Peyer's patch (tissue), 4 donors: ENCODE measurements around the gene TADA2B. TPM values are rescaled to one million over a fixed set of nuclear protein-coding genes. Genes with fewer than 3 reads are reported as not detected.

Experiments
- DNase-seq, 3 donors: peaks; one replicate each; pipeline ENCODE4 v3.0.0-alpha.2; 2017 to 2019
- H3K27ac ChIP-seq, 4 donors: fragments of 200-600 bp; sonication (generic); one replicate each; pipeline ENCODE4 v1.5.1; 2016 to 2019
- H3K27me3 ChIP-seq, 2 donors: fragments of 200-600 bp; sonication (generic); one replicate each; pipeline ENCODE4 v1.5.1; 2019
- H3K36me3 ChIP-seq, 3 donors: fragments of 200-600 bp; sonication (generic); one replicate each; pipeline ENCODE4 v1.5.1; 2016 to 2019
- H3K4me1 ChIP-seq, 4 donors: fragments of 200-600 bp; sonication (generic); one replicate each; pipeline ENCODE4 v1.5.1; 2016 to 2019
- H3K4me3 ChIP-seq, 4 donors: fragments of 200-600 bp; sonication (generic); 1 replicate in 3 of 4; 2 replicates in 1 of 4; pipeline ENCODE4 v1.5.1; 2016 to 2019; ENCODE audit warnings: mild to moderate bottlenecking in 1 of 4
- H3K9me3 ChIP-seq, 4 donors: fragments of 200-600 bp; sonication (generic); one replicate each; pipeline ENCODE4 v1.5.1; 2016 to 2019; ENCODE audit warnings: mild to moderate bottlenecking in 1 of 4
- POLR2A ChIP-seq, 2 donors: fragments of 450-650 bp; IDR thresholded peaks; one replicate each; pipeline ENCODE4 v1.5.1; 2017; ENCODE audit warnings: antibody characterized with exemption in 2 of 2, mild to moderate bottlenecking in 2 of 2, moderate library complexity in 2 of 2
- total RNA-seq, 4 donors: library from RNA; depleted of rRNA; stranded (reverse); fragments of >200 nt; gene quantifications; one replicate each; pipeline ENCODE4 v1.1.0, GENCODE V29; 2016
- TF ChIP-seq, protein P1 (sequence below), 6 experiments: fragments of 450-650 bp in 4 of 6; fragments of 200-600 bp in 2 of 6; sonication (generic) in 1 of 6; IDR thresholded peaks; one replicate each; pipeline ENCODE4 v1.5.1; 2017 to 2019; ENCODE audit warnings: antibody characterized with exemption in 6 of 6, mild to moderate bottlenecking in 3 of 6, moderate library complexity in 1 of 6

TADA2B gene
- total RNA-seq, 4 donors from 2014 or later = 23.1 to 31.4 (median 27.8) TPM

DNA sequence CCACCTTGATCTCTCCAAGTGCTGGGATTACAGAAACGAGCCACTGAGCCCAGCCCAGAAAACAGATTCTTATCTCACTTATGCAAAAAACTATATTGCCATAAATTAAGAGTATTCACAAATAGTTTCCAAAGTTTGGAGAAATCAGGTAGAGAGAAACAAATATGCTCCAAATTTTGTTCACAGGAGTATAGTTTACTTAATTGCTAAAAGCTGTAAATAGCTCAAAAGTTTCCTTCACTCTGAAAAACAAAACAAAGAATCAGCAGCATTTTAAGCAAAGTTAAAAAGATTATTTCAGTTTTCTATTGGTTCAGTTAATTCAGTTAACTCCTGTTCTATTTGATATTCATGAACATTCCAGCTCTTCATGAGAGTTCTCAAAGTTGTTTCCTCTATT is 43.2 kb downstream of the TADA2B start:
- Histone ChIP-seq H3K4me3 (no peak overlapping the region), H3K27me3 (no peaks in the 10 kb centered on the region), H3K36me3 (no peaks in the 10 kb centered on the region), H3K27ac (no peak overlapping the region), H3K4me1 (no peaks in the 10 kb centered on the region), H3K9me3 (peaks cover 0 to 6% (median 0%) of the 10 kb centered on the region in 4 donors)
- no peak for DNase-seq
- TF ChIP-seq, protein P1, sequence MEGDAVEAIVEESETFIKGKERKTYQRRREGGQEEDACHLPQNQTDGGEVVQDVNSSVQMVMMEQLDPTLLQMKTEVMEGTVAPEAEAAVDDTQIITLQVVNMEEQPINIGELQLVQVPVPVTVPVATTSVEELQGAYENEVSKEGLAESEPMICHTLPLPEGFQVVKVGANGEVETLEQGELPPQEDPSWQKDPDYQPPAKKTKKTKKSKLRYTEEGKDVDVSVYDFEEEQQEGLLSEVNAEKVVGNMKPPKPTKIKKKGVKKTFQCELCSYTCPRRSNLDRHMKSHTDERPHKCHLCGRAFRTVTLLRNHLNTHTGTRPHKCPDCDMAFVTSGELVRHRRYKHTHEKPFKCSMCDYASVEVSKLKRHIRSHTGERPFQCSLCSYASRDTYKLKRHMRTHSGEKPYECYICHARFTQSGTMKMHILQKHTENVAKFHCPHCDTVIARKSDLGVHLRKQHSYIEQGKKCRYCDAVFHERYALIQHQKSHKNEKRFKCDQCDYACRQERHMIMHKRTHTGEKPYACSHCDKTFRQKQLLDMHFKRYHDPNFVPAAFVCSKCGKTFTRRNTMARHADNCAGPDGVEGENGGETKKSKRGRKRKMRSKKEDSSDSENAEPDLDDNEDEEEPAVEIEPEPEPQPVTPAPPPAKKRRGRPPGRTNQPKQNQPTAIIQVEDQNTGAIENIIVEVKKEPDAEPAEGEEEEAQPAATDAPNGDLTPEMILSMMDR (IDR thresholded peaks at IDR 0.05) = no peak
- TF ChIP-seq POLR2A (IDR thresholded peaks at IDR 0.05) = no peak

DNA sequence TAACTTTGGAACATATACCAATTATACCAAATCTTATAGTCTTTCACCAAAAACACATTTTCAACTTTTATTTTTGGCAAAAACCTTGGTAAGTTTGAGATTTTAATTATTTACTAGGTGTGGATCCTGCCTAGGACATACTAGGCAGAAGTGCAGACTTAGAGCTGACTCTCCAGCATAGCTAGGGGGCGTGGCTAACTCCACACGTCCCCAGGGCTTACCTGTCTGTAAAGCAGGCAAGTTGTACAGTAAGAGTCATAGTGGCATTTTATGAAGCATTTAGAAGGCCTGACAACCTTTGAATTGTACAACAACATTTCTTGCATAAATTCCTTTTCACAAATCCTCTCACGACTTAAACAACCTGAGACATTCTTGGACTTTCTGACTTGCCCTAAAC is 43.9 kb downstream of the TADA2B start:
- DNase-seq = no peak

DNA sequence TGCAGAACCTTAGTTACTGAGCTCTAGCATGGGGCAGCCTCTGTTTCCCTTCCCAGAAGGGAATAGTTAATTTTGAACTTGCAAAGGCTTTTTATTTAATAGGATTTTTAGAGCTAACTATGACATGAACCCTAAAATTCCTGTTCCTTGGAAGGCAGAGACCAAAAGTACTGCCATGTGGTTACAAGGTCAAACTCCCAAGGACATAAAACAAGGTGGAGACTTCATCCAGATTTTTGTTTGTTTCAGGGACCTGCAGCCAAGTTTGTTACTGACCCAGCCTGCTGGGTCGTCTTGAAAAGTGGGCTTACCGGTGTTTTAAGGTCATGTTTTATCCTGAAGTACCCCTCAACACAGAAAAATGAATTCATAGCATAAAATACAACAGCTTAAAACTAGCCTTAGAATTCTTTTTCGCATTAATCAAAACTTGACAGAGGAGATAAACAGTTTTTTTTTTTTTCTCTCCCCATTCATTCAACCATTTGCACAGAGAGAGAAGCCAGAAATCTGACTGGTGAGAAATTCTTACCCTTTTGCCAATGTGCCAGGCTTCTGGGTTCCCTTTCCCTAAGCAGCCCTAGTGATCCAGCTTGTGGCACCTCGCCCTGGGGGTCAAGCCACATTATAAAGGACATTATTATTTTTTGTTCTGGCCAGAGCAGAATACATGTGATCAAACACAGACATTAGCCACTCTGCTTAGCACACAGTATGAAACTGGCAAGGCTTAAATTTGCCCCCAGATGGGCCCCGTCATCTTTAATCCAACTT is 46.2 kb downstream of the TADA2B start:
- Histone ChIP-seq H3K4me1 (no peaks in the 10 kb centered on the region), H3K4me3 (no peak overlapping the region), H3K9me3 (peaks cover 0 to 6% (median 0%) of the 10 kb centered on the region in 4 donors), H3K36me3 (no peaks in the 10 kb centered on the region), H3K27ac (no peak overlapping the region), H3K27me3 (no peaks in the 10 kb centered on the region)
- TF ChIP-seq, protein P1 (IDR thresholded peaks at IDR 0.05) = no peak
- TF ChIP-seq POLR2A (IDR thresholded peaks at IDR 0.05) = no peak
- DNase-seq = no peak

More for the DNA sequence above, 43.9 kb downstream of the TADA2B start:
- H3K4me3 ChIP-seq = no peak overlapping the region
- H3K36me3 ChIP-seq = no peaks in the 10 kb centered on the region
- H3K27me3 ChIP-seq = no peaks in the 10 kb centered on the region
- TF ChIP-seq POLR2A (IDR thresholded peaks at IDR 0.05) = no peak
- TF ChIP-seq, protein P1 (IDR thresholded peaks at IDR 0.05) = no peak
- H3K9me3 ChIP-seq = peaks cover 0 to 6% (median 0%) of the 10 kb centered on the region in 4 donors
- H3K4me1 ChIP-seq = no peaks in the 10 kb centered on the region
- no peak overlapping the region for H3K27ac ChIP-seq

DNA sequence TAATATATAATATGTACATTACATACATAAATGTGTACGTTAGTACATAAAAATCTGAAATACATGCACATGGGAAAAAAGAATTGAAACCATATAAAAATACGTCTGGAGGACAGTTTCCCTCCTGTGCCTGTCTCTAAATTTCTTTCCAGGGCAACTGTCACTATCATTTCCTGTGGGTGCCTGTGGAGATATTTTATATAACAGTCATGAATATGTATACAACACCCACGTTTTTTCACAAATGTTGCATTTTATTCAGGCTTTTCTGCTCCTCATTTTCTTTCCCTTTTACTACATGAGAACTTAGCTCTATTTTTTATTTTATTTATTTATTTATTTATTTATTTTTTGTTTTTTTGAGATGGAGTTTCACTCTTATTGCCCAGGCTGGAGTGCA is 48.9 kb downstream of the TADA2B start:
- DNase-seq = no peak
- TF ChIP-seq POLR2A (IDR thresholded peaks at IDR 0.05) = no peak
- TF ChIP-seq, protein P1 (IDR thresholded peaks at IDR 0.05) = no peak

DNA sequence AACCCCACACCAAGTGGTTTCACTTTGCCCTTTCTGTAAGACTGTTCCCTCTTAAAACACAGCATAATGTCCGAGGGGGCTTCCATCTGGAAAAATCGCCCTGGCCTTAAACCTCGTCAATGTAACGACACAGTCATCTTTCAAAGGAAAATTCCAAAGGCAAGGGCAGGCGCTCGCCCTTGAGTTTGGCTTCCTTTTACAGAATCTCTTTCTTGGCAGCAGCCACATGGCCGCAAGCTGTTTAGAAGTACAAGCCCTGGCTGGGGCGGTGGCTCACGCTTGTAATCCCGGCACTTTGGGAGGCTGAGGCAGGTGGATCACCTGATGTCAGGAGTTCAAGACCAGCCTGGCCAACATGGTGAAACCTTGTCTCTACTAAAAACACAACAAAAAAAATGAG is 51.7 kb downstream of the TADA2B start:
- H3K4me3 ChIP-seq = no peak overlapping the region
- no peaks in the 10 kb centered on the region for H3K36me3 ChIP-seq
- H3K9me3 ChIP-seq = no peaks in the 10 kb centered on the region
- DNase-seq = peak in 1 of 3 donors; percentile 23
- TF ChIP-seq, protein P1 (IDR thresholded peaks at IDR 0.05) = no peak
- TF ChIP-seq POLR2A (IDR thresholded peaks at IDR 0.05) = no peak
- no peaks in the 10 kb centered on the region for H3K4me1 ChIP-seq
- no peak overlapping the region for H3K27ac ChIP-seq
- no peaks in the 10 kb centered on the region for H3K27me3 ChIP-seq

More for the DNA sequence above, 48.9 kb downstream of the TADA2B start:
- no peaks in the 10 kb centered on the region for H3K27me3 ChIP-seq
- H3K36me3 ChIP-seq = no peaks in the 10 kb centered on the region
- H3K4me3 ChIP-seq = no peak overlapping the region
- H3K4me1 ChIP-seq = no peaks in the 10 kb centered on the region
- H3K27ac ChIP-seq = no peak overlapping the region
- H3K9me3 ChIP-seq = peaks cover 0 to 1% (median 0%) of the 10 kb centered on the region in 4 donors
